Mesenchymal stem cell (in vitro differentiated cells and primary cell): ENCODE data around the gene ITGA2.

ENCODE experiments used
- DNase-seq: peaks from one replicate; pipeline ENCODE4 v3.0.0-alpha.2; 2013
- H2AFZ ChIP-seq: one replicate; pipeline ENCODE4 v1.6.1; 2013; ENCODE audit warnings: low read depth, mild to moderate bottlenecking, control low read depth, inconsistent platforms, low read length, moderate library complexity
- H2AK5ac ChIP-seq: 2 replicates; pipeline ENCODE4 v1.6.1; 2013; ENCODE audit warnings: low read length, moderate library complexity, mild to moderate bottlenecking, inconsistent platforms; ENCODE audit not compliant: severe bottlenecking
- H2BK120ac ChIP-seq: one replicate; pipeline ENCODE4 v1.6.1; 2013; ENCODE audit warnings: low read depth, mild to moderate bottlenecking, inconsistent platforms, low read length, moderate library complexity
- H2BK12ac ChIP-seq, 2 experiments: one replicate each; pipeline ENCODE4 v1.6.1; 2013; ENCODE audit warnings: inconsistent platforms in 2 of 2, low read length in 2 of 2, mild to moderate bottlenecking in 2 of 2, moderate library complexity in 2 of 2, control low read depth in 1 of 2
- H2BK15ac ChIP-seq: one replicate; pipeline ENCODE4 v1.6.1; 2013; ENCODE audit warnings: mild to moderate bottlenecking, low read depth, inconsistent platforms; ENCODE audit not compliant: poor library complexity, severe bottlenecking
- H2BK5ac ChIP-seq: 2 replicates; pipeline ENCODE4 v1.6.1; 2013; ENCODE audit warnings: low read depth, mild to moderate bottlenecking, low read length, control low read depth, inconsistent platforms; ENCODE audit not compliant: poor library complexity, severe bottlenecking
- H3K14ac ChIP-seq, 2 experiments: one replicate each; pipeline ENCODE4 v1.6.1; 2013; ENCODE audit warnings: inconsistent platforms in 2 of 2, low read length in 2 of 2, control low read depth in 1 of 2, mild to moderate bottlenecking in 1 of 2, moderate library complexity in 1 of 2
- H3K18ac ChIP-seq, 2 experiments: one replicate each; pipeline ENCODE4 v1.6.1; 2013; ENCODE audit warnings: inconsistent platforms in 2 of 2, low read length in 2 of 2, control low read depth in 1 of 2, low read depth in 1 of 2, mild to moderate bottlenecking in 1 of 2
- H3K23ac ChIP-seq, 2 experiments: one replicate each; pipeline ENCODE4 v1.6.1; 2013; ENCODE audit warnings: inconsistent platforms in 2 of 2, low read length in 2 of 2, mild to moderate bottlenecking in 2 of 2, moderate library complexity in 2 of 2, control low read depth in 1 of 2
- H3K27ac ChIP-seq: 2 replicates; pipeline ENCODE4 v1.5.1; 2013; ENCODE audit warnings: mild to moderate bottlenecking, moderate library complexity, low read length, control low read depth, inconsistent platforms; ENCODE audit not compliant: poor library complexity, severe bottlenecking
- H3K27me3 ChIP-seq, 2 experiments: 2 replicates each; pipeline versions ENCODE4 v1.6.1 to v1.7.0; 2013; ENCODE audit warnings: low read length in 2 of 2, mild to moderate bottlenecking in 2 of 2, moderate library complexity in 2 of 2, control low read depth in 1 of 2, inconsistent platforms in 1 of 2; ENCODE audit not compliant: control insufficient read depth in 1 of 2, insufficient read depth in 1 of 2
- H3K36me3 ChIP-seq, 2 experiments: 2 replicates each; pipeline versions ENCODE4 v1.6.1 to v1.7.0; 2013; ENCODE audit warnings: low read length in 2 of 2, control low read depth in 1 of 2, inconsistent platforms in 1 of 2, low read depth in 1 of 2, mild to moderate bottlenecking in 1 of 2; ENCODE audit not compliant: insufficient read depth in 2 of 2, control insufficient read depth in 1 of 2
- H3K4ac ChIP-seq, 2 experiments: one replicate each; pipeline ENCODE4 v1.6.1; 2013; ENCODE audit warnings: inconsistent platforms in 2 of 2, low read length in 2 of 2, mild to moderate bottlenecking in 2 of 2, moderate library complexity in 2 of 2, control low read depth in 1 of 2, low read depth in 1 of 2
- H3K4me1 ChIP-seq: 2 replicates; pipeline ENCODE4 v1.6.1; 2013; ENCODE audit warnings: low read depth, low read length, control low read depth; ENCODE audit not compliant: control insufficient read depth, insufficient read depth
- H3K4me2 ChIP-seq: 2 replicates; pipeline ENCODE4 v1.6.1; 2013; ENCODE audit warnings: low read length, mild to moderate bottlenecking, inconsistent platforms; ENCODE audit not compliant: poor library complexity, severe bottlenecking
- H3K4me3 ChIP-seq, 2 experiments: 2 replicates each; pipeline versions ENCODE4 v1.5.1 to v1.7.0; 2013; ENCODE audit warnings: low read length in 2 of 2, mild to moderate bottlenecking in 2 of 2, control low read depth in 1 of 2, low read depth in 1 of 2; ENCODE audit not compliant: insufficient read depth in 1 of 2
- H3K79me1 ChIP-seq: replicated peaks from 2 replicates; pipeline ENCODE4 v1.6.1; 2013; ENCODE audit warnings: mild to moderate bottlenecking, control low read depth, low read length, inconsistent platforms; ENCODE audit not compliant: poor library complexity, severe bottlenecking
- H3K9ac ChIP-seq: 2 replicates; pipeline ENCODE4 v1.7.0; 2013; ENCODE audit warnings: mild to moderate bottlenecking, low read length, moderate library complexity
- H3K9me3 ChIP-seq: 2 replicates; pipeline ENCODE4 v1.7.0; 2013; ENCODE audit warnings: mild to moderate bottlenecking, low read length; ENCODE audit not compliant: control insufficient read depth
- H4K8ac ChIP-seq: one replicate; pipeline ENCODE4 v1.6.1; 2013; ENCODE audit warnings: inconsistent platforms, mild to moderate bottlenecking, low read length, moderate library complexity
- H4K91ac ChIP-seq: one replicate; pipeline ENCODE4 v1.6.1; 2013; ENCODE audit warnings: mild to moderate bottlenecking, low read length, inconsistent platforms
- WGBS: methylation state at CpG from one replicate; pipeline ENCODE4 v1.1.7; 2013; ENCODE audit warnings: mixed read lengths; 5-methylcytosine and 5-hydroxymethylcytosine counted together

The ITGA2 gene

GRCh38 chr5:53023969-53024368 lies 34.8 kb downstream of the ITGA2 start:
- Histone ChIP-seq H3K4ac (no peak overlapping the region), H3K23ac (no peak overlapping the region), H3K79me1 (peaks cover 2% of the 10 kb centered on the region), H3K14ac (no peak overlapping the region), H2AK5ac (no peak overlapping the region), H3K9ac (peak overlapping the region; percentile 79), H3K4me2 (no peak overlapping the region), H4K8ac (no peak overlapping the region), H3K4me3 (peak overlapping the region in 1 of 2 experiments; percentile 8), H2AFZ (no peak overlapping the region), H2BK120ac (no peak overlapping the region), H3K27me3 (no peaks in the 10 kb centered on the region), H3K18ac (no peak overlapping the region), H4K91ac (no peak overlapping the region), H3K4me1 (peaks cover 4% of the 10 kb centered on the region), H3K27ac (no peak overlapping the region), H3K9me3 (no peaks in the 10 kb centered on the region), H2BK12ac (no peak overlapping the region), H2BK15ac (no peak overlapping the region), H3K36me3 (no peaks in the 10 kb centered on the region), H2BK5ac (no peak overlapping the region)
- DNase-seq, result peak; percentile 95
- 47% methylated on average over 1 of the region's 2 CpGs for WGBS

GRCh38 chr5:53024535-53024934 lies 35.4 kb downstream of the ITGA2 start:
- peaks cover 2% of the 10 kb centered on the region for H3K79me1 ChIP-seq
- H3K23ac ChIP-seq, result no peak overlapping the region
- H3K4me3 ChIP-seq, result peak overlapping the region in 1 of 2 experiments; percentile 8
- H2BK12ac ChIP-seq, result peak overlapping the region; percentile 46 to 65
- WGBS, result 92% methylated on average over 4 of the region's 4 CpGs
- H3K4ac ChIP-seq, result peak overlapping the region; percentile 20 to 21
- no peaks in the 10 kb centered on the region for H3K36me3 ChIP-seq
- H3K27ac ChIP-seq, result no peak overlapping the region
- H2AK5ac ChIP-seq, result peak overlapping the region; percentile 6
- no peak for DNase-seq
- no peak overlapping the region for H2BK5ac ChIP-seq
- H2AFZ ChIP-seq, result no peak overlapping the region
- H2BK120ac ChIP-seq, result peak overlapping the region; percentile 21
- peaks cover 4% of the 10 kb centered on the region for H3K4me1 ChIP-seq
- H3K4me2 ChIP-seq, result no peak overlapping the region
- peak overlapping the region; percentile 86 for H4K8ac ChIP-seq
- H3K9ac ChIP-seq, result peak overlapping the region; percentile 79
- H3K27me3 ChIP-seq, result no peaks in the 10 kb centered on the region
- peak overlapping the region; percentile 74 to 85 for H3K18ac ChIP-seq
- peak overlapping the region in 1 of 2 experiments; percentile 14 for H3K14ac ChIP-seq
- H4K91ac ChIP-seq, result peak overlapping the region; percentile 48
- no peaks in the 10 kb centered on the region for H3K9me3 ChIP-seq
- H2BK15ac ChIP-seq, result no peak overlapping the region

GRCh38 chr5:53025487-53025886 lies 36.3 kb downstream of the ITGA2 start:
- peaks cover 4% of the 10 kb centered on the region for H3K4me1 ChIP-seq
- H3K4me2 ChIP-seq, result no peak overlapping the region
- H3K27ac ChIP-seq, result no peak overlapping the region
- H2BK12ac ChIP-seq, result peak overlapping the region in 1 of 2 experiments; percentile 77
- H3K18ac ChIP-seq, result no peak overlapping the region
- peaks cover 2% of the 10 kb centered on the region for H3K79me1 ChIP-seq
- no peaks in the 10 kb centered on the region for H3K36me3 ChIP-seq
- no peak overlapping the region for H3K4ac ChIP-seq
- H2BK15ac ChIP-seq, result no peak overlapping the region
- H3K9ac ChIP-seq, result no peak overlapping the region
- no peak overlapping the region for H3K4me3 ChIP-seq
- H3K9me3 ChIP-seq, result no peaks in the 10 kb centered on the region
- H4K91ac ChIP-seq, result no peak overlapping the region
- no peak overlapping the region for H2AFZ ChIP-seq
- no peak overlapping the region for H2BK120ac ChIP-seq
- H3K27me3 ChIP-seq, result no peaks in the 10 kb centered on the region
- H3K14ac ChIP-seq, result no peak overlapping the region
- H4K8ac ChIP-seq, result no peak overlapping the region
- H2BK5ac ChIP-seq, result no peak overlapping the region
- H2AK5ac ChIP-seq, result no peak overlapping the region
- 98% methylated on average over 4 of the region's 5 CpGs for WGBS
- no peak for DNase-seq
- no peak overlapping the region for H3K23ac ChIP-seq

- Histone ChIP-seq H3K79me1 (peaks cover 2% of the 10 kb centered on the region), H3K36me3 (no peaks in the 10 kb centered on the region), H3K9me3 (no peaks in the 10 kb centered on the region), H2AFZ (no peak overlapping the region), H4K8ac (peak overlapping the region; percentile 77), H4K91ac (no peak overlapping the region), H3K4me3 (peak overlapping the region in 1 of 2 experiments; percentile 14), H3K18ac (peak overlapping the region; percentile 87 to 90), H3K14ac (peak overlapping the region in 1 of 2 experiments; percentile 29), H3K27ac (peak overlapping the region; percentile 26), H3K4ac (peak overlapping the region in 1 of 2 experiments; percentile 91), H3K4me2 (no peak overlapping the region), H3K23ac (no peak overlapping the region), H2BK5ac (peak overlapping the region; percentile 59), H2BK15ac (peak overlapping the region; percentile 40), H2AK5ac (no peak overlapping the region), H3K4me1 (peaks cover 6% of the 10 kb centered on the region), H2BK120ac (peak overlapping the region; percentile 39), H3K27me3 (no peaks in the 10 kb centered on the region), H2BK12ac (peak overlapping the region in 1 of 2 experiments; percentile 95), H3K9ac (peak overlapping the region; percentile 41)
- DNase-seq, result peak; percentile 56
- 61% methylated on average over 3 of the region's 4 CpGs for WGBS
These were observed 38.8 kb downstream of the ITGA2 start for GRCh38 chr5:53027913-53028312.
